A549 (cell line): ENCODE measurements around the gene ADGRL3.

ENCODE experiments used
- EP300 ChIP-seq, 2 experiments: fragments of >200 bp; sonication (Bioruptor Twin); formaldehyde crosslinking; IDR thresholded peaks; 2 replicates in 1 of 2; 3 replicates in 1 of 2; pipeline ENCODE4 v1.6.1; 2016 to 2017
- MAX ChIP-seq: IDR thresholded peaks from 2 replicates; pipeline ENCODE4 v1.6.1; 2012
- POLR2A ChIP-seq: IDR thresholded peaks from 2 replicates; pipeline ENCODE4 v1.6.1; 2012; ENCODE audit warnings: mild to moderate bottlenecking, low read length
- TF ChIP-seq, protein P1 (sequence below): fragments of >200 bp; sonication (Bioruptor Twin); formaldehyde crosslinking; IDR thresholded peaks from 3 replicates; pipeline ENCODE4 v1.5.1; 2016
- TF ChIP-seq, protein P2 (sequence below): IDR thresholded peaks from 2 replicates; pipeline ENCODE4 v1.6.1; 2012

- TF ChIP-seq, protein P1, sequence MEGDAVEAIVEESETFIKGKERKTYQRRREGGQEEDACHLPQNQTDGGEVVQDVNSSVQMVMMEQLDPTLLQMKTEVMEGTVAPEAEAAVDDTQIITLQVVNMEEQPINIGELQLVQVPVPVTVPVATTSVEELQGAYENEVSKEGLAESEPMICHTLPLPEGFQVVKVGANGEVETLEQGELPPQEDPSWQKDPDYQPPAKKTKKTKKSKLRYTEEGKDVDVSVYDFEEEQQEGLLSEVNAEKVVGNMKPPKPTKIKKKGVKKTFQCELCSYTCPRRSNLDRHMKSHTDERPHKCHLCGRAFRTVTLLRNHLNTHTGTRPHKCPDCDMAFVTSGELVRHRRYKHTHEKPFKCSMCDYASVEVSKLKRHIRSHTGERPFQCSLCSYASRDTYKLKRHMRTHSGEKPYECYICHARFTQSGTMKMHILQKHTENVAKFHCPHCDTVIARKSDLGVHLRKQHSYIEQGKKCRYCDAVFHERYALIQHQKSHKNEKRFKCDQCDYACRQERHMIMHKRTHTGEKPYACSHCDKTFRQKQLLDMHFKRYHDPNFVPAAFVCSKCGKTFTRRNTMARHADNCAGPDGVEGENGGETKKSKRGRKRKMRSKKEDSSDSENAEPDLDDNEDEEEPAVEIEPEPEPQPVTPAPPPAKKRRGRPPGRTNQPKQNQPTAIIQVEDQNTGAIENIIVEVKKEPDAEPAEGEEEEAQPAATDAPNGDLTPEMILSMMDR, result no peak
- TF ChIP-seq MAX, result no peak
- no peak for TF ChIP-seq EP300 (IDR thresholded peaks at IDR 0.05)
- TF ChIP-seq, protein P2, sequence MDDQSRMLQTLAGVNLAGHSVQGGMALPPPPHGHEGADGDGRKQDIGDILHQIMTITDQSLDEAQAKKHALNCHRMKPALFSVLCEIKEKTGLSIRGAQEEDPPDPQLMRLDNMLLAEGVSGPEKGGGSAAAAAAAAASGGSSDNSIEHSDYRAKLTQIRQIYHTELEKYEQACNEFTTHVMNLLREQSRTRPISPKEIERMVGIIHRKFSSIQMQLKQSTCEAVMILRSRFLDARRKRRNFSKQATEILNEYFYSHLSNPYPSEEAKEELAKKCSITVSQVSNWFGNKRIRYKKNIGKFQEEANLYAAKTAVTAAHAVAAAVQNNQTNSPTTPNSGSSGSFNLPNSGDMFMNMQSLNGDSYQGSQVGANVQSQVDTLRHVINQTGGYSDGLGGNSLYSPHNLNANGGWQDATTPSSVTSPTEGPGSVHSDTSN, result no peak
- no peak for TF ChIP-seq POLR2A
These were observed 493.4 kb downstream of the ADGRL3 start for GRCh38 chr4:61693520-61693919.
